GM20000 (cell line): Measurements from ENCODE around the gene SCRN1.

ENCODE experiments used
- DNase-seq: peaks from one replicate; pipeline ENCODE4 v3.0.0; 2012; ENCODE audit warnings: low spot score
- CTCF ChIP-seq: IDR thresholded peaks from 2 replicates; pipeline ENCODE4 v1.5.1; 2012; ENCODE audit warnings: mild to moderate bottlenecking, control low read depth; ENCODE audit errors: extremely low read depth, missing control alignments

Gene SCRN1

GRCh38 chr7:29889288-29889687 is 100.3 kb downstream of the SCRN1 start:
- DNase-seq: no peak
- no peak for TF ChIP-seq CTCF

GRCh38 chr7:29888006-29888405 is 101.6 kb downstream of the SCRN1 start:
- TF ChIP-seq CTCF: no peak

GRCh38 chr7:29886827-29887226 is 102.8 kb downstream of the SCRN1 start:
- TF ChIP-seq CTCF: no peak
- DNase-seq: no peak

More at GRCh38 chr7:29888006-29888405, 101.6 kb downstream of the SCRN1 start:
- DNase-seq: no peak

- no peak for DNase-seq
- TF ChIP-seq CTCF: no peak
Observed at GRCh38 chr7:29885626-29886025, 104.0 kb downstream of the SCRN1 start.

GRCh38 chr7:29884399-29885272 is 105.0 kb downstream of the SCRN1 start:
- TF ChIP-seq CTCF: no peak
- no peak for DNase-seq

GRCh38 chr7:29883462-29884398 is 105.9 kb downstream of the SCRN1 start:
- no peak for DNase-seq
- TF ChIP-seq CTCF: no peak

GRCh38 chr7:29882481-29882880 is 107.1 kb downstream of the SCRN1 start:
- DNase-seq: no peak
- no peak for TF ChIP-seq CTCF
